SU-DHL-6 (cell line): Measurements from ENCODE around the gene IFI30.

Experiments used
- H2AFZ ChIP-seq: fragments of 200-600 bp; sonication (generic); 2 replicates; pipeline ENCODE4 v1.6.1; 2014; ENCODE audit warnings: low read depth, mild to moderate bottlenecking, moderate library complexity, mixed read lengths, antibody characterized with exemption, low read length; ENCODE audit not compliant: severe bottlenecking
- H3F3A ChIP-seq: fragments of 200-600 bp; shearing (Covaris generic); 2 replicates; pipeline ENCODE4 v1.6.0; 2016; ENCODE audit warnings: antibody characterized with exemption, mild to moderate bottlenecking; ENCODE audit not compliant: insufficient read depth
- H3K27ac ChIP-seq: fragments of 200-600 bp; sonication (generic); 2 replicates; pipeline ENCODE4 v1.5.1; 2016; ENCODE audit warnings: low read depth, mild to moderate bottlenecking, low read length, moderate library complexity, mixed read lengths
- H3K27me3 ChIP-seq: fragments of 200-600 bp; sonication (generic), shearing (Covaris generic); 2 replicates; pipeline ENCODE4 v1.6.0; 2014; ENCODE audit warnings: mild to moderate bottlenecking, low read length
- H3K36me3 ChIP-seq: fragments of 200-600 bp; sonication (generic); 2 replicates; pipeline ENCODE4 v1.6.1; 2014; ENCODE audit warnings: mild to moderate bottlenecking, low read length, mixed read lengths
- H3K4me2 ChIP-seq: fragments of 300-600, 200-600 bp; shearing (Covaris generic), sonication (generic); 2 replicates; pipeline ENCODE4 v1.6.0; 2014; ENCODE audit warnings: low read length, low read depth, mild to moderate bottlenecking; ENCODE audit not compliant: poor library complexity, severe bottlenecking
- H3K4me3 ChIP-seq: fragments of 200-600 bp; sonication (generic); 2 replicates; pipeline ENCODE4 v1.5.1; 2014; ENCODE audit warnings: antibody characterized with exemption, low read length, mild to moderate bottlenecking, mixed read lengths; ENCODE audit not compliant: insufficient read depth, poor library complexity, severe bottlenecking
- H3K79me2 ChIP-seq: fragments of 200-600 bp; sonication (generic); 2 replicates; pipeline ENCODE4 v1.6.1; 2014; ENCODE audit warnings: mild to moderate bottlenecking, low read length, moderate library complexity; ENCODE audit not compliant: insufficient read depth
- H3K9ac ChIP-seq: fragments of 200-600 bp; sonication (generic); 2 replicates; pipeline ENCODE4 v1.7.0; 2014; ENCODE audit warnings: mild to moderate bottlenecking, low read length
- H3K9me2 ChIP-seq: fragments of 200-600 bp; sonication (generic); replicated peaks from 2 replicates; pipeline ENCODE4 v1.6.1; 2014; ENCODE audit warnings: low read length; ENCODE audit not compliant: insufficient read depth
- H3K9me3 ChIP-seq: fragments of 200-600 bp; sonication (generic); 2 replicates; pipeline ENCODE4 v1.6.1; 2014; ENCODE audit warnings: low read length, mixed read lengths; ENCODE audit not compliant: insufficient read depth
- H4K20me1 ChIP-seq: fragments of 200-600 bp; sonication (generic); 2 replicates; pipeline ENCODE4 v1.6.1; 2014; ENCODE audit warnings: low read depth, mild to moderate bottlenecking, antibody characterized with exemption, low read length, moderate library complexity, mixed read lengths
- EZH2phosphoT487 ChIP-seq: fragments of 200-600 bp; sonication (generic), shearing (Covaris generic); conservative IDR thresholded peaks from 2 replicates; pipeline ENCODE4 v1.6.1; 2018; ENCODE audit warnings: mild to moderate bottlenecking, antibody characterized with exemption, low read length, moderate library complexity, mixed read lengths
- TF ChIP-seq, protein P1 (sequence below): fragments of 200-600 bp; sonication (generic); IDR thresholded peaks from one replicate; pipeline ENCODE4 v1.5.1; 2017; ENCODE audit warnings: antibody characterized with exemption, mild to moderate bottlenecking, low read length, moderate library complexity; ENCODE audit not compliant: insufficient read depth, poor library complexity, severe bottlenecking

Gene IFI30

GRCh38 chr19:18224525-18225354 lies 51.1 kb downstream of the IFI30 start:
- peak overlapping the region; percentile 85 for H2AFZ ChIP-seq
- H3K36me3 ChIP-seq = no peaks in the 10 kb centered on the region
- no peaks in the 10 kb centered on the region for H3K9me3 ChIP-seq
- no peak overlapping the region for H3K27ac ChIP-seq
- no peaks in the 10 kb centered on the region for H4K20me1 ChIP-seq
- TF ChIP-seq, protein P1, sequence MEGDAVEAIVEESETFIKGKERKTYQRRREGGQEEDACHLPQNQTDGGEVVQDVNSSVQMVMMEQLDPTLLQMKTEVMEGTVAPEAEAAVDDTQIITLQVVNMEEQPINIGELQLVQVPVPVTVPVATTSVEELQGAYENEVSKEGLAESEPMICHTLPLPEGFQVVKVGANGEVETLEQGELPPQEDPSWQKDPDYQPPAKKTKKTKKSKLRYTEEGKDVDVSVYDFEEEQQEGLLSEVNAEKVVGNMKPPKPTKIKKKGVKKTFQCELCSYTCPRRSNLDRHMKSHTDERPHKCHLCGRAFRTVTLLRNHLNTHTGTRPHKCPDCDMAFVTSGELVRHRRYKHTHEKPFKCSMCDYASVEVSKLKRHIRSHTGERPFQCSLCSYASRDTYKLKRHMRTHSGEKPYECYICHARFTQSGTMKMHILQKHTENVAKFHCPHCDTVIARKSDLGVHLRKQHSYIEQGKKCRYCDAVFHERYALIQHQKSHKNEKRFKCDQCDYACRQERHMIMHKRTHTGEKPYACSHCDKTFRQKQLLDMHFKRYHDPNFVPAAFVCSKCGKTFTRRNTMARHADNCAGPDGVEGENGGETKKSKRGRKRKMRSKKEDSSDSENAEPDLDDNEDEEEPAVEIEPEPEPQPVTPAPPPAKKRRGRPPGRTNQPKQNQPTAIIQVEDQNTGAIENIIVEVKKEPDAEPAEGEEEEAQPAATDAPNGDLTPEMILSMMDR = no peak
- no peak for TF ChIP-seq EZH2phosphoT487
- no peaks in the 10 kb centered on the region for H3K79me2 ChIP-seq
- H3K4me3 ChIP-seq = peak overlapping the region; percentile 61
- 0 out of 2 replicates have a peak, but pooled peaks cover 6% of the 10 kb centered on the region for H3F3A ChIP-seq
- no peaks in the 10 kb centered on the region for H3K9me2 ChIP-seq
- no peaks in the 10 kb centered on the region for H3K27me3 ChIP-seq
- peak overlapping the region; percentile 59 for H3K9ac ChIP-seq
- peak overlapping the region; percentile 74 for H3K4me2 ChIP-seq

DNA sequence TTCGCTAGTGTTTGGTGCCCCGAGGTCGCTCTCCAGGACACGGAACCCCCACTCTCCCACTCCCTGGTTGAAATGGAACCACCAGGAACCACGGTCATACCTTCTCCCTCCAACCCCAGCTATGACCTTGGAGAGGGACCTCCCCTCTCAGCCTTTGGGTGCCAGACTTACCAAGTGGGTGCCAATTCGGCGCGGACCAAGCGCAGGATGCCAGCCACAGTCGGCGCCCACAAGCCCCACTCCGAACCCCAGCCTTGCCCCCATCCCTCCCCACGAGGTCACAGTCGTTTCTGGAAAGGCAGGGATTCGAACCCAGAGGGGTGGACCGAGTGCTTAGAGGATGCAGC lies 51.7 kb downstream of the IFI30 start:
- Histone ChIP-seq H2AFZ (no peak overlapping the region), H3K9ac (peak overlapping the region; percentile 59), H3K9me3 (no peaks in the 10 kb centered on the region), H3K9me2 (no peaks in the 10 kb centered on the region), H3K4me2 (peak overlapping the region; percentile 74), H4K20me1 (no peaks in the 10 kb centered on the region), H3F3A (0 out of 2 replicates have a peak, but pooled peaks cover 6% of the 10 kb centered on the region), H3K27me3 (no peaks in the 10 kb centered on the region), H3K27ac (no peak overlapping the region), H3K36me3 (no peaks in the 10 kb centered on the region), H3K79me2 (no peaks in the 10 kb centered on the region), H3K4me3 (peak overlapping the region; percentile 51)
- TF ChIP-seq, protein P1 = no peak
- TF ChIP-seq EZH2phosphoT487 = no peak

- no peaks in the 10 kb centered on the region for H4K20me1 ChIP-seq
- no peak within 1 kb of the TSS for H2AFZ ChIP-seq
- H3K27me3 ChIP-seq = no peaks in the 10 kb centered on the region
- no peaks in the 10 kb centered on the region for H3K9me2 ChIP-seq
- 0 out of 2 replicates have a peak, but pooled peaks cover 6% of the 10 kb centered on the region for H3F3A ChIP-seq
- H3K9ac ChIP-seq = peak within 1 kb of the TSS; percentile 59
- H3K27ac ChIP-seq = peak within 1 kb of the TSS; percentile 48; the same call in 1 of the 2 replicates
- H3K79me2 ChIP-seq = no peaks in the 10 kb centered on the region
- TF ChIP-seq, protein P1 = no peak
- TF ChIP-seq EZH2phosphoT487 = no peak
- no peaks in the 10 kb centered on the region for H3K36me3 ChIP-seq
- no peak within 1 kb of the TSS for H3K4me3 ChIP-seq
- H3K9me3 ChIP-seq = no peaks in the 10 kb centered on the region
- H3K4me2 ChIP-seq = peak within 1 kb of the TSS; percentile 74
Measured at GRCh38 chr19:18225702-18226468, 52.3 kb downstream of the IFI30 start, which contains the start of gene PDE4C. PDE4C (minus strand) TSS chr19:18226438; CDS start chr19:18226415, 23 bp downstream.
